ENCODE measurements around the gene VEGFA.

DNA sequence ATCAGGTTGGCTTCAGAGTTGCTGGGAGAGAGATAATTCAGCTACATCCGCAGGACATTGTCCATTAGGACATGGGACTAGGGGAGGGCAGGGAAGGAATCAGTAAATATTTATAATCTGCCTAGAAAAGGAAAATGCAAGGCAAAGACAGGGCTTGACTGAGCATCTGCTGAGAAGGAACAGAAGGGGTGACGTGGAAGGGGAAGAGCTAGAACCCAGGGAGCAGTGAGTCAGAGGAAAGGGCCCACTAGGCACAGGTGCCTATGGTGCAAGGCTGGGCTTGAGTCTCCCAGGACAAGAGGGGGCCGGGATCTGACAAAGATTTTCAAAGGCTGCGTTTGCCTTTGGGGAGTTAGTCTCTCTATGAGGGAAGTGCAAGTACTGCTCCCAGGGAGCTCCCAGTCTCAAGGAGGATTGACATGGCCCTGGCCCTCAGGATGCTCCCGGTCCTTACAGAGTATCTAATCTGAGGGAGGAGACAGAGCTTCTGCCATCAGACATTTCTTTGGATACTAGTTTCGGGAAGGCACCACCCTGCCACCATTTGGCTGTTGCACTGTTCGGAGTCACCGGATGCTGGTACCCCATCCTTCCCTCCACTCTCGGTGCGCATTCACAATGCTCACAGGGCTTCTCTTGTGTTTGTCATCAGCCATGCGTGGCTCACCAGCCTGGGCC, 21.9 kb downstream of the VEGFA start:
- TF ChIP-seq CTCF (IDR thresholded peaks at IDR 0.05) (no peak), POLR2AphosphoS5 (IDR thresholded peaks at IDR 0.05) (no peak), POLR2A (IDR thresholded peaks at IDR 0.05; ENCODE audit: low read depth) (no peak), EP300 (IDR thresholded peaks at IDR 0.05) (no peak)
